HG03045 (cell line): ENCODE results near the gene TRAF3.
"Not testable (repeated sequence)": the region's sequence is repeated elsewhere in the genome, so short reads cannot be mapped to it uniquely, and the experiment has no call there.

ENCODE experiments used
- ATAC-seq: cut with Tn5 transposase; IDR thresholded peaks from one replicate; pipeline ENCODE4 v1.9.1; 2021; ENCODE audit warnings: mild to moderate bottlenecking, moderate library complexity; ENCODE audit not compliant: unreplicated experiment

Gene TRAF3

DNA sequence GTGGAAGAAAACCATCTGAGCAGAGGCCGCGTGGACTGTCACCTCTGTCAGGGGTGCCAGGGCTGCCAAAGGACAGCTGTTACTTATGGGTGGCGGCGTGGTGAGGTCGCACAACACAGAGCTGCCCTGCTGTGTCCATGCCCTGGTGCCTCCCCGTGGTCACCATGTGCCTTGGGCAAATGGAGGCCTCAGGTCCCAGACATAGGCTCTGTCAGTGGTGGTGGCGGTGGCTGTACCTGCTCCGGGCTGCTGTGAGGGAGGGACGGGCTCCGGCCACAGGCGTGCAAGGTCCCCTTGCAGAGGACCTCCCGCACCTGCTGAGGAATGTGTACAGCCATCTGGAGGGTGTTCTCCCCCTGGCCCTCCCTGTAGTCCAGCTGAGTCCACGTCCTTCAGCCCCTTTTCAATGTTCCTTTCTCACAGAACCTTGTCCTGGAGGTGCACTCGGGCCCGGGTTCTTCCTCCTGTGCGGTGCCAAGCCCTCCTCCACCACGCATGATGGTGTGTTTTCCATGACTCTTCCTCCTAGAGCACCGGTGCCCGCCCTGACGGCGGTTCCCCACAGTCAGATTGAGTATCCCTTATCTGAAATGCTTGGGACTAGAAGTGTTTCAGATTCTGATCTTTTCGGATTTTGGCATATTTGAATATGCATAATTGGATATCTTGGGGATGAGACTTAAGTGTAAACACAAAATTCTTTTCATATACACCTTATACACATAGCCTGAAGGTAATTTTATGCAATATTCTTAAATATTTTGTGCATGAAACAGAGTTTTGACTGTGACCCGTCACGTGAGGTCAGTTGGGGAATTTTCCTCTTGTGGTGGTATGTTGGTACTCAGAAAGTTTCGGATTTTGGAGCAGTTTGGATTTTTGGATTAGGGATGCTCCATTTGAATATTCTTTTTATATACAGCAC lies 49.8 kb downstream of the TRAF3 start:
- ATAC-seq, result no peak

DNA sequence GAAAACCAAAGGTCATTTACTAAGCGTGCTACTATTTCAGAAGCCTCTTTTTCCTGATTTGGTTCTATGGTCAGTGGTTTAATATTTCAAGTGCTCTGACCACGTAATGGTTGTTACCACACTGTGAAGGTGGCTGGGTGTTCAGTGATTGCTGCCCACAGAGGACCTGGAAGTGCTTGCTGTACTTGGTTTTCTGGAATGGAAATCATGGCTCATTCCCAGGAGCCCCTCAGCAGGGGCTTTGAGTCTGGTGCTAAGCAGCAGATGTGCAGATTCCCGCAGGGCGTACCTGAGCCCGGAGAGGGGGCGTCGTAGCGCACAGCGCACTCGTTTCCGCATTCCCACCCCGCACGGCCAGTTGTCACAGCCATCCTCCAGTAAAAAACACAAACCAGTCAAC lies 50.5 kb downstream of the TRAF3 start:
- no peak for ATAC-seq

DNA sequence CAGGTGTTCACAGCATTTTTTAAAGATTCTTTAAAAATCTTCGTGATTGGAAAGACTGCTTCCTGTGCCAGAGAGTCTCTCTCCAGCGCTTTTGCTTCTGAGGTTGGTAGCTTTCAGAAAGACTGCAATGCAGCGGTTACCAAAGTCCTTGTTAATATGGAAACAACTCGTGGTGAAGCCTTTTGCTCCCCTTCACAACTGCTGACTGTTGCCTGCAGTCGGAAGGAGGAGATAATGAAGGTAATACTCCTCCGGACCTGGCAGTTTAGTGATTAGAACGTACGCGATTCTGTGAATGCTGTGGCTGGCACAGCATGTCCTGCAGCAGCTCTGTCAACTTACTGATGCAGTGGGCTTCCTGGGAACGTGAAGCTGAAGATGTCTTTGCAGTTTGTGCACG lies 50.9 kb downstream of the TRAF3 start:
- no peak for ATAC-seq

DNA sequence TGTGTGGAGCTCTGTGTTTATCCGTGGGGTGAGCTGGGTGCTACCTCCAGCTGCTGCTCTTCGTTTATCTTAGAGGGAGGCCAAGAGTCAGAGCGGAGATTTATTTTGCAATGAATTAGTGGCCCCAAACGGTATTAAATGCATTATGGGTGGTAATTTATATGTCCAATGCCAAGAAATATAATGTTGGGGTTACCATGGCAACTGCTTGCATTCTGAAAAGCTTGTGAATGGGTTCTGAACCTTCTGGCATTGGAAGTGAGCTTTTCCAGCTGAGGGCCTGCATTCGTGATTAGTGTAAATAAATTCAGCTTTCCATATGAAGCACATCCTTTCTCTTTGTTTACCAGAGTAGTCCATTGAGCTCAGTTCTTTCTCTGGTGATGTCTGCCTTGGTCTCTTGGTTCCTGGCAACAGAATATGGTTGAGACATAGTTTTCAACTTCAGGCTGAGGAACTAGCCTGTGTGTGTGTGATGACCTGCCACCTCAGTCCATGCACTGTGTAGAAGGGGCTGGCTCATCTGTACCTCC lies 51.8 kb downstream of the TRAF3 start:
- no peak for ATAC-seq

DNA sequence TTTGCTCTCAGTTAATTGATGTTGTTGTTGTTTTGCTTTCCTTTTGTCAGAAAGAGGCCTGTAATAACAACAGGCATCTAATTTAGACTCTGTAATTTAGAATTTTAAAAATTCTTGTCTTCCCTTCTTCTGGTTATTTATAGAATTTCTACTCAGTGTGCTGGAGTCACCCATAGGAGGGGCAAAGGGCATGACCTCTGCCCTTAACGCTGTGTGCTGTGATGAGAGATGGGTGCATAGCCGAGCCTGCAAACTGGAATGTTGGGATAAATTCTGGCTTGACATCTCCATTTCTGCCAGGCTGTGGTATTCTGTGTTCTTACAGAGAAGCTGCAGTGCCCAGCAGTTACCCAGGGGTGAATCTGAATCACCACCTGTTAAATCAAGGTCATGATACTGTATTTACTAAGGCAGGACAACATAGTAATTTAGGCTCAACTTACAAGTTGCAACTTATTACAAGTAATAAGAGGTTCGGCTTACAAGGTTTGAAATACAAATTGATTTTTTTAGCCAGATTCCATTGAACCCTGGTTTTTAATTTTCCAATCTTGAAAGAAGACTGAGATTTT lies 53.3 kb downstream of the TRAF3 start:
- ATAC-seq, result no peak

DNA sequence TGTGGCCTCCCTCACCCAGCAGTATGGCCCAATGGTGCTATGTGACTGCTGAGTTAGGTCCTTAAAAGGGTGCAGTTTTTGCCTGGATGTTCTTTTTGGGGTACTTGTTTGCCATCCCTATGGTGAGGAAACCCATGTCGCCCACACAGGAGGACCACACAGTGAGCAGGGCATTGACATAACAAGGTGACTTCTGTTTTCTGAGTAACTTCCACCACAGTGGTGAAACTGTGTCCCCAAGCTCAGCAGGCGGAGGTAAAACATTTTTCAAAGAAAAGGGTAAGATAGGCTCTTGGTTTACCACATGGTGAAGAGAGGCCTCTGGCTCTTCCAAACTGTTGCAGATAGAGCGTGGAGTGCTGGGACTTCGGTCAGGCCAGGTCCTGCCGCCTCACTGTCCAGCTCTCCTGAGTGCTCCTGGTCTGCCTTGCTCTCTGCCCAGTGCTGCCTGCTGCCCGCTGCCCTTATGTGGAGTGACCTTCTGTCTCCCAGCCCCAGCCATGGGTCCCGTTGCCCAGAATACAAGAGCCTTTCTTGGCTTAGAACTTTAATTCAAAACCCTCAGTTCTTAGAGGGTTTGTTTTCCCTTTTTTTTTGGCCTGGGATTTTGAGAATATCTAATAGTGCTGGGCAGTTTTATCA lies 54.0 kb downstream of the TRAF3 start:
- no peak for ATAC-seq

DNA sequence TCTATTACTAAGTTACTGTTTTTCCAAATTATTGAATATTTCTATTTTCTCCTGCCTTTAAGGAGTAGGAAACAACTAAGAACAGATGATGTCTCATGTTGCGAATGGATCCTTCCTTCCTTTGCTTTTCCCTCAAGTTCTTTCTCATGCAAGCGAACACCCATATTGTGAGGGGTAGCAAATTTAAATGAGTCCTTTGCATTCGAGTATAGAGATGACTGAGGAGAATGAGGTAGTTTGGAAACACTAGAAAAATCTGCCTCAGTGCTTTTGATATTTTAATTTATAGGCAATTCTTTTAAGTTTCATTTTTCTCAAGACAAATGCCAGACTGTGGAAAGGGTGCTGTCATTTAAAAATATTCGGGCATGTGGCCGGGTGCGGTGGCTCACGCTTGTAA lies 56.1 kb downstream of the TRAF3 start:
- ATAC-seq, result no peak

DNA sequence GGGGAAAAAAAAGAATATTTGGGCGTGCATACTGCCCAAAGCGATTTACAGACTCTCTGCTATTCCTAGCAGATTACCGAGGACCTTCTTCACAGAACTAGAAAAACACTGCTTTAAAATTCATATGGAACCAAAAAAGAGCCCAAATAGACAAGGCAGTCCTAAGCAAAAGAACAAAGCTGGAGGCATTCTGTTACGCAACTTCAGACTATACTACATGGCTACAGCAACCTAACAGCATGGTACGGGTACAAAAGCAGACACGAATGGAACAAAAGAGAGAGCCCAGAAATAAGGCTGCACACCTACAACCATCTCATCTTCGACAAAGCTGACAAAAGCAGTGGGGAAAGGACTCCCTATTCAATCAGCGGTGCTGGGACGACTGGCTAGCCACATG lies 56.7 kb downstream of the TRAF3 start:
- ATAC-seq, result no peak

DNA sequence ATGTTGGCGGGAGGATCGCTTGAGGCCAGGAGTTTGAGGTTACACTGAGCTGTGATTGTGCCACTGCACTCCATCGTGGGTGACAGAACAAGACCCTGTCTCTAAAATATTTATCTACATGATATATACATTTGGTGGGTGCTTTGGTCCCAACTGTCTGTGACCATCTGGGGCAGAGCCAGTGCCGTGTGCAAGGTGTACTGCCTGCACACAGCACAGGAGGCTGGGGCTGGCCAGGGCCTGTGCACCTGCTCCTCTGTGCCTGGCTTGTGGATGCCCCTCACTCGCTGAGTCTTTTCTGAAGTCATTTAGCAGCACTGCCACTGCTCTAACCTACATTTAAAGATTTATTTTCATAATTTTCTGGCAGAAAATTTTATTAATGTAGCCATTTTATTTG lies 58.7 kb downstream of the TRAF3 start:
- ATAC-seq, result no peak

DNA sequence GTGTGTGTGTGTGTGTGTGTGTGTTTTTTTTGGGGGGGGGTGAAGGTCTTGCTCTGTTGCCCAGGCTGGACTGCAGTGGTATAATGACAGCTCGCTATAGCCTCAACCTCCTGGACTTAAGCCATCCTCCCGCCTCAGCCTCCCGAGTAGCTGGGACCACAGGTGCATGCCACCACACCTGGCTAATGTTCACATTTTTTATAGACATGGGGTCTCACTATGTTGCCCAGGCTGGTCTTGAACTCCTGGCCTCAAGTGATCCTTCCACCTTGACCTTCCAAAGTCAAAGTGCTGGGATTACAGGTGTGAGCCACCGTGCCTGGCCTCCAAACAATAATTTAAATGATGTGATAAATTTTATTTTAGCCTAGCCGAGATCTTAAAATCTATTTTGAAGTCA lies 59.9 kb downstream of the TRAF3 start:
- not testable (repeated sequence) for ATAC-seq

DNA sequence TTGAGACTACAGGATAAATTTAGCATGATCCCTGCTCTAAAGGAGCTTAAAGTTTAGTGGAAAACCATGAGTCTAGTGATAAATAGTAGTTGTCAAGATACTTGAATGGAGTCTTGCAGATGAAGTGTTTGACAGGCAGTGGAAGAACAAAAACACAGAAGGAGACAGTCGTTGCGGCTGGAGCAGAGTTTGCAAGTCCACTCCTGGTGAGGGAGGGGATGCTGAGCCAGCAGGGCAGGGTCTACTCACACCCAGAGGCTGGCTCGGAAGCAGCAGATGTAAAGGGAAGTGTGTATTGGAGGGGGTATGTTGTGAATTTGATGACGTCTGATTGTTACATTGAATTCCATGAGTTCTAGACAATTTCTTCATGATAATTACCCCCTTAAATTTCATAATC lies 61.3 kb downstream of the TRAF3 start:
- no peak for ATAC-seq

DNA sequence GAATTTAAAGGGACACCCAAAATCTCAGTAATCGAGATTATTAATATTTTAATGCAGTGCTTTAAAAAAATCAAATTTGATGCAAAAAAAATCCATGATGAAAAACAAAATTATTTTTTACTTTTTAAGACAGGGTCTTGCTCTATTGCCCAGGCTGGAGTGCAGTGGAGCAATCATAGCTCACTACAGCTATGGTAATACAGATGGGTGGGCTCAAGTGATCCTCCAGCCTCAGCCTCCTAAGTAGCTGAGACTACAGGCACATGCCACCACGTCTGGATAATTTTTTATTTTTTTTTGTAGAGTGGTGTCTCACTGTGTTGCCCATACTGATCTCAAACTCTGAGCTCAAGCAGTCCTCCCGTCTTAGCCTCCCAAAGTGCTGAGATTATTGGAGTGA lies 62.9 kb downstream of the TRAF3 start:
- no peak for ATAC-seq

DNA sequence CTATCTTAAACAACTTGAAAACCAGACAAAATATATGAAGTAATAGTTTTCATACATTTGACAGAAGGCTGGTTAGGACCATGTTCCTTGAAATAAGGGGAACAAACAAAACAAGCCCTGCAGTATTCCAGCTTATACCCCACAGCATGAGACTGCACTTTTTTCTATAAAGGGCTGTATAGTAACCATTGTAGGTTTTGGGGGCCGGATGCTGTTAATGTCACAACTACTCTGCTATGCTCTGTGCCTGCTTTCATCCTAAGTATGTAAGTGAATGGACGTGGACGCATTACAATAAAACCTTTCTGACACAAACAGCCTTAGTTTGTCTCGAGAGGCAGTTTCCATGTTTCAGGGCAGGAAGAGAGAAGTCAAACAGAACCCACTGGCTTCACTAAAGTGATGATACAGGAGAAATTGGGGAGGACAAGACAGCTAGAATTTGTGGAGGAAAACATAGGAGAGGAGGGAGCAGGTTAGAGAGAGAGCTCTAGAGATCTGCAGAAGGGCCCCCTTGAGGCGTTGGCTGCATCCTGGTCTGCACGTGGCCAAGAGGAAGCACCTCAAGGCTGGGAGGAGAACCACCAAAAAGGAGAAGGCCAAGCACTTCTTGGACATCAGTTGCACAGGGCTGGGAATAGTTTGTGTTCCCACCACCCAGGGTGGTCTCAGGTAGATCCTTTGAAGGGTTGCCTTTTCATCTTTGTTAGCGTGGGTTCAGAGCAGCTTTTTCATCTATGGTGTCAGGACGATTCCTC lies 63.7 kb downstream of the TRAF3 start:
- no peak for ATAC-seq

DNA sequence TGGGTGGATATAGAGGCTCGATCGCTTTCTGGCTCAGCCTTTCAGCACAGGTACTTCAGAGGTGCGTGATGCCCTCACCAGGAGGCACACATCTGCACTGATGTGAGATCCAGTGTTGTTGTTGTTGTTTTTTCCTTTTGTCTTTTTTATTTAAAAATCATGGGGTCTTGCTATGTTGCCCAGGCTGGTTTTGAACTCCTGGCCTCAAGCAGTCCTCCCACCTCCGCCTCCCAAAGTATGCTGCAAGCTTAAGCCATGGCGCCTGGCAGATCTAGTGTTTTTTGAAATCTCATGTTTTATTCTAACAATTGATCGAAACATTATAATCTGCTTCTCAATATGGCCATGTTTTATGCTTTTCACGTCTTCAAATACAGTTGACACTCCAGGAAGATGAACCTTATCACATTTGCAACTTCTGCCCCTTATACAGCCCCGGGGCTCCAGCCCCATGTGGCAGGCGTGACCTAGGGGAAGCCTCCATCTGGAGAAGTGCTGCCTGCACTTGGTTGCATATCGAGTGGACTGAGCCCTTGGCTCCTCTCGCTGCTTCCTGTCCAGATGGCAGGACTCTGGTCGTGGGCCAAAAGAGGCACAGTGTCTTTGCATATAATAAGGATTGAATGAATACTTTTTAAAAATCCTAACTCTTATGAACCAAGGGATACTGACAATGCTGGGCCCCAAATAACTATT lies 71.7 kb downstream of the TRAF3 start:
- ATAC-seq, result no peak

DNA sequence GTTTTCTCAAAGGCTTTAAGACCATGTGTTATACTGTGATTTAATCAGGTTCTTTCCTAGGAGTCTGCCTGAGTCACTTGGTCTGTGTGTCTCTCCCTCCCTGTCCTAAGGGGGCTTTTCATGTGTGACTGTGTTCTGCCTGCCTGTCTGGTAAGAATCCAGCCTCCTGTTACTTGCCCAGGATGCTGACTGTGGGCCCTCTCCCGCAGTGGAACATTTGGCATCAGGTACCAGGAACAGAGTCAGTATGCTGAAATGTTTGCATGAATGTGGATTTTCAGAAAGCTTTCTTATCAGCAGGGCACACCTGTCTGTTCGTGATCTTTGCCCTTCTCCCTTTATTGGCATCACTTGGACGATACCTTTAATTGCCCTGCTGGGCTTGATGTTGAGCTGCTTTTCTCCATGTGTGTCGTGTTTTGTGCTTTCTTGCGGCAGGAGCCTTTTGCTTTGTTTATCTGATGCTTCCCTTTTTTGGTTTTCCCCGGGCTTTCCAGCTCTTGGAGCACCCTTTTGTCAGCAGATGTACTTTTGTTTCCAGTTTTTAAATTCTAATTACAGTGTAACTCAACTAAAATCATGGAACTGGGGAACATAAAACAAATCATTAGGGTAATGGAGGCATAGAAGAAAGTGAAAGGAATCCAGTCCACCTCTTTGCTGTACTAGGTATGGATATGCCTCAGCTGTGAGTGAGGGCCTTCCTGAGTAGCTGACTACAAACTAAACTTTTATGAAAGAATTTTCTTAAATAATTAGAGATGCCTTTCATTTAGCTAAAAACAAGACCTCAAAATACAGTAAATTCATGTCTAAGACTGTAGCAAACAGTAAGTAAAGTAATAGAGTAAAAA lies 72.5 kb downstream of the TRAF3 start:
- ATAC-seq, result no peak

DNA sequence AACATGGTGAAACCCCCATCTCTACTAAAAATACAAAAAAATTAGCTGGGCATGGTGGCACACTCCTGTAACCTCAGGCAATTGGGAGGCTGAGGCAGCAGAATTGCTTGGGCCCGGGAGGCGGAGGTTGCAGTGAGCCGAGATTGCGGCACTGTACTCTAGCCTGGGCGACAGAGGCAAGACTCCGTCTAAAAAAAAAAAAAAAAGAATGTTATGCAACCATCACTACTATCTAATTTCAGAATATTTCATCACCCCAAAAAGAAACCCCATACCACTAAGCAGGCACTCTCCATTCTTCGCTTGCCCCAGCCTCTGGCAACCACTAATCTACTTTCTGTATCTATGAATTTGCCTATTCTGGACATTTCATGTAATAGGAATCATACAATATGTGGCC lies 76.4 kb downstream of the TRAF3 start:
- ATAC-seq, result no peak

DNA sequence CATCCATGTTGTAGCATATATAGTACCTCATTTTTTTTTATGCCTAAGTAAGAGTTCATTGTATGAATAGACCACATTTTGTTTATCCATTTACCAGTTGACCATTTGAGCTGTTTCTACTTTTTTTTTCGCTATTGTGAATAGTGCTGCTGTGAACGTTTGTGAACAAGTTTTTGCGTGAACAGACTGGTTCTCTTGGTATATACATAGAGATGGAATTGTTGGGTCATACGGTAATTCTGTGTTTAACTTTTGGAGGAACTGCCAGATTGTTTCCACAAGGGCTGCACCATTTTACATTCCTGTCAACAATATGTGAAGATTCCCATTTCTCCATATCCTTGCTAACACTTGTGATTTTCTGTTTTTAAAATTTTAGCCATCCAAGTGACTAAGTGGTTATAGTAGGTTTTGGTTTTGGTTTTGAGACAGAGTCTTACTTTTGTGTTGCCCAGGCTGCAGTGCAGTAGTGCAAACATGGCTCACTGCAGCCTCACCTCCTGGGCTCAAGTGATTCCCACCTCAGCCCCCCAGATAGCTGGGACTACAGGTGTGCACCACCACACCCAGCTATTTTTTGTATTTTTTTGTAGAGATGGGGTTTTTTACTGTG lies 76.9 kb downstream of the TRAF3 start:
- no peak for ATAC-seq

DNA sequence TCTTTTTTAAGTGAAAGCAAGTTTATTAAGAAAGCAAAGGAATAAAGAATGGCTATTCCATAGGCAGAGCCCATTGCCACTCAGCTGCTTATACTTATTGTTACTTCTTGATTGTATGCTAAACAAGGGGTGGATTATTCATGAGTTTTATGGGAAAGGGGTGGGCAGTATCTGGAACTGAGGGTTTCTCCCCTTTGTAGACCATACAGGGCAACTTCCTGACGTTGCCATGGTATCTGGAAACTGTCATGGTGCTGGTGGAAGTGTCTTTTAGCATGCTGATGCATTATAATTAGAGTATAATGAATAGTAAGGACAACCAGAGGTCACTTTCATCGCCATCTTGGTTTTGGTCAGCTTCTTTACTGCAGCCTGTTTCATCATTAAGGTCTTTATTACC lies 78.9 kb downstream of the TRAF3 start:
- no peak for ATAC-seq

DNA sequence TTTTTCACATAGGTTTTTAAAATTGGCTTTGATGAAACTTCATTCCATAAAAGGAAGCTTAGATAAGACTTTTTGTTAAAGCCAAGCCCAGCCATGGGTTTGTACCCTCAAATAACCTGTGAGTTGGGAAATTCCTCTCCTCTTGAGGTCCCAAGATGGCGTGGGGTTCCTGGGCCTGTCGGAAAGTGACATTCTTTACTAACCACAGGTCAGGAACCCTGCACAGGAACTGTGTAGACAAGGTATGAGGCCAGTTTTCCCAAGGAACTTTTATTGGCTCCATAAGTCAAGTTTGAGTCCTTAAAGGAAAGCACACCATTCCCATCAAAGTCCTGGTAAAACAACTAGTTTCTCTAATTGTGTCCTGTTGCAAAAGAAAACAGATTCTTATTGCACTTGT lies 80.2 kb downstream of the TRAF3 start:
- no peak for ATAC-seq
